ENCODE data around the gene CNTN4.

CNTN4 gene

GRCh38 chr3:2441558-2441957, 342.9 kb downstream of the CNTN4 start:
- no peak for DNase-seq

- DNase-seq, result no peak
These were observed 347.5 kb downstream of the CNTN4 start for GRCh38 chr3:2446146-2446545.

GRCh38 chr3:2452249-2452648, 353.6 kb downstream of the CNTN4 start:
- DNase-seq, result no peak

- DNase-seq, result no peak
These were observed 356.2 kb downstream of the CNTN4 start for GRCh38 chr3:2454865-2455264.

- no peak for DNase-seq
These were observed 358.1 kb downstream of the CNTN4 start for GRCh38 chr3:2456788-2457187.

- no peak for DNase-seq
These were observed 360.1 kb downstream of the CNTN4 start for GRCh38 chr3:2458816-2459215.

- DNase-seq, result no peak
These were observed 367.2 kb downstream of the CNTN4 start for GRCh38 chr3:2465842-2466241.

GRCh38 chr3:2468816-2469215, 370.1 kb downstream of the CNTN4 start:
- no peak for DNase-seq

- no peak for DNase-seq
These were observed 378.3 kb downstream of the CNTN4 start for GRCh38 chr3:2476996-2477395.

GRCh38 chr3:2477620-2478019, 379.0 kb downstream of the CNTN4 start:
- no peak for DNase-seq

- DNase-seq, result no peak
These were observed 385.7 kb downstream of the CNTN4 start for GRCh38 chr3:2484162-2485026.

- no peak for DNase-seq
These were observed 386.3 kb downstream of the CNTN4 start for GRCh38 chr3:2485027-2485375.

- DNase-seq, result no peak
These were observed 397.1 kb downstream of the CNTN4 start for GRCh38 chr3:2495746-2496145.

- no peak for DNase-seq
These were observed 406.2 kb downstream of the CNTN4 start for GRCh38 chr3:2504912-2505311.

- DNase-seq, result no peak
These were observed 408.1 kb downstream of the CNTN4 start for GRCh38 chr3:2506776-2507175.

- DNase-seq, result no peak
These were observed 412.0 kb downstream of the CNTN4 start for GRCh38 chr3:2510591-2511145.

GRCh38 chr3:2511356-2511755, 412.7 kb downstream of the CNTN4 start:
- no peak for DNase-seq

- DNase-seq, result no peak
These were observed 414.2 kb downstream of the CNTN4 start for GRCh38 chr3:2512881-2513280.

- no peak for DNase-seq
These were observed 415.3 kb downstream of the CNTN4 start for GRCh38 chr3:2513986-2514385.

- no peak for DNase-seq
These were observed 418.2 kb downstream of the CNTN4 start for GRCh38 chr3:2516762-2517441.

- no peak for DNase-seq
These were observed 419.0 kb downstream of the CNTN4 start for GRCh38 chr3:2517500-2518172.

GRCh38 chr3:2523281-2523836, 424.7 kb downstream of the CNTN4 start:
- no peak for DNase-seq

GRCh38 chr3:2525968-2526367, 427.3 kb downstream of the CNTN4 start:
- DNase-seq, result no peak

All from CD4-positive, alpha-beta T cell treated with Interleukin-1 beta for 1 hour (primary cell).